Activated T-helper 1 cell treated with Interleukin-2 at 50 U/mL for 16 hours (primary cell): Measurements from ENCODE around the gene GPR85.
"Not testable (repeated sequence)": the region's sequence is repeated elsewhere in the genome, so short reads cannot be mapped to it uniquely, and the experiment has no call there.

Experiments used
- DNase-seq: peaks from one replicate; pipeline ENCODE4 v3.0.0-alpha.2; 2020; ENCODE audit warnings: low read depth

Gene GPR85

GRCh38 chr7:113086431-113086888 lies at the start of gene GPR85:
Gene GPR85, minus strand, starts transcription at chr7:113086827. Its CDS starts 2,106 bp downstream, at chr7:113084721.
- no peak for DNase-seq

DNA sequence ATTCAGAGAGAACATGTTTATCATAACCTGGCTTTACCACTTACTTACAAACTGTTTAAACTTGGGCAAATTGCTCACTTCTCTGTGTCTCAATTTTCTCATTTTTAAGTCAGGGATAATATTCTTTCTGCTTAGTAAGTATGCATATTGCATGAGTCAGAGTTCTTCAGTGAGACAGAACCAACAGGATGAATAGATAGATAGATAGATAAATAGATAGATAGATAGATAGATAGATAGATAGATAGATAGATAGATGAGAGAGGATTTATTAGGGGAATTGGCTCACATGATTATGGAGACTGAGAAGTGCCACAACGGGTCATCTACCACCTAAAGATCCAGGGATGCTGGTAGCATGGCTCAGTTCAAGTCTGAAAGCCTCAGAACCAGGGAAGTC lies 47.4 kb upstream of the GPR85 start:
- no peak for DNase-seq

DNA sequence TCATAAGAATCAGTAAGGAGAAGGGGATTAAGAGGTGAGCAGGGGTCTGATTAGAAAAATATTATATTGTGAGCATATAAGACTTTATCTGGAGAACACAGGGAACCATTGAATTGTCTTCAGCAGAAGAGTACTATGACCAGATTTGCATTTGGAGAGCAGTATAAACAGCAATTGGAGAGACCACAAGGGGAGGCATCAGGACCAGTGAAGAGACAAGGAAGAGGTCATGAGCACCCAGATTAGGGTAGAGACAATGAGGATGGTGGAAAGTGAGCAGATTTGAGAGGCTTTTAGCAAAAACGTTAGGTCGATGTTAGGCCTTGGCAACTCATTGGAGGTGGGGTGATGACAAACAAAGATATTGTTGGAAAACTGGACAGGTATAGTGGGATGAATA lies 44.7 kb upstream of the GPR85 start:
- DNase-seq, result no peak

DNA sequence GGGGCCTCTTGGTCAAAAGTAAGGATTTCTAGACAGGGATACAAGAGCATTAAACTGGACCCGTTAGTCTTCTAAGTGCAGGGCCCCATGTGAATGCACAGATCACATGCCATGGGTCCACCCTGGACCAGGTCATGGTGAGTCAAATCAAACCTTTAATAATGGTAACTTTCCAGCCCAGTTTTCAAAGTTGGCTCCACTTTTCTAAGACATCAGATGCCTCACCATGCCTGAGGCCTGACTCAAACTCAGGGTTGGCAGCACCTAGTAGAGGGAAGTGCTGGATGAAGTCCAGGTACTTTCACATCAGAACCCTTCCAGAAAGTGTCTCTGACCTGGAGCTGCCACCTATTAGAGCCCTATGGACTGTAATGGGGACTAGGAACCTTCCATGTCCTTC lies 41.4 kb upstream of the GPR85 start:
- DNase-seq, result no peak

GRCh38 chr7:113125728-113126127 lies 39.1 kb upstream of the GPR85 start:
- no peak for DNase-seq

GRCh38 chr7:113122744-113123143 lies 36.1 kb upstream of the GPR85 start:
- DNase-seq, result no peak

DNA sequence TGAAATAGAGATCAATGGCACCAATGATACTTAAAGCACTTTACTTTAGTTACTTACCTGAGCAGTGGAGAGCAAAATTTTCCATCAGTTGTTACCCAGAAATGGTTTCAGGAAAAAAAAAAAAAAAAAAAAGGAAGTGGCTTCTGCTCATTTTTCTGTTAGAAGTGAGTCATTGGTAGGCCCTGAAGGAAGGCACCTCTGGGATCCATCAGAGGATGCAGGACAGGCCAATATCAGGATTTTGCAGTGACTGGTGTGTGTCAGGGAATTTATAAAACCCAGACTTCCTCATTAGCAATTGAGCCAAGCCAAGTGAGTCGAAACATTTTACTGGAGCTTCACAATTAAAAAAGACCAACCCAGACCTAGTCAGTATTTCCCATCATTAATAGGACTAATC lies 34.0 kb upstream of the GPR85 start:
- no peak for DNase-seq

DNA sequence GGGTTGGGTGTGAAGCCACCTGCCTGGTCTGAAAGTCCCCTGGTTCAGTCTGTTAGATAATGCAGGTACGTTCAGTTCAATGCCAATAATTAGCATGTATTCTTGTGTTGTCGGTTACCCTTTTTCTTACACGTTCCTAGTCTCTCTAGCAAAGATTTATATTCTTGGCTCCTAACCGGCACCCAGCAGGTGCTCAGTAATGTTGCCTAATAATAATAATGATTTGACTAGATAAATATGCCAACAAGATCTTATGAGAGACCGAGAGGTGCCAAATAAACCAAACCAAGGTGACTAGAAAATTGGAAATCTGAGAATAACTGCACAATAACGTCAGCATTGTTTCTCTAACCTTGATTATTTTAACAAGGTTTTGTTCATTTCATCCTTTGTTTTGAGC lies 32.8 kb upstream of the GPR85 start:
- DNase-seq, result no peak

DNA sequence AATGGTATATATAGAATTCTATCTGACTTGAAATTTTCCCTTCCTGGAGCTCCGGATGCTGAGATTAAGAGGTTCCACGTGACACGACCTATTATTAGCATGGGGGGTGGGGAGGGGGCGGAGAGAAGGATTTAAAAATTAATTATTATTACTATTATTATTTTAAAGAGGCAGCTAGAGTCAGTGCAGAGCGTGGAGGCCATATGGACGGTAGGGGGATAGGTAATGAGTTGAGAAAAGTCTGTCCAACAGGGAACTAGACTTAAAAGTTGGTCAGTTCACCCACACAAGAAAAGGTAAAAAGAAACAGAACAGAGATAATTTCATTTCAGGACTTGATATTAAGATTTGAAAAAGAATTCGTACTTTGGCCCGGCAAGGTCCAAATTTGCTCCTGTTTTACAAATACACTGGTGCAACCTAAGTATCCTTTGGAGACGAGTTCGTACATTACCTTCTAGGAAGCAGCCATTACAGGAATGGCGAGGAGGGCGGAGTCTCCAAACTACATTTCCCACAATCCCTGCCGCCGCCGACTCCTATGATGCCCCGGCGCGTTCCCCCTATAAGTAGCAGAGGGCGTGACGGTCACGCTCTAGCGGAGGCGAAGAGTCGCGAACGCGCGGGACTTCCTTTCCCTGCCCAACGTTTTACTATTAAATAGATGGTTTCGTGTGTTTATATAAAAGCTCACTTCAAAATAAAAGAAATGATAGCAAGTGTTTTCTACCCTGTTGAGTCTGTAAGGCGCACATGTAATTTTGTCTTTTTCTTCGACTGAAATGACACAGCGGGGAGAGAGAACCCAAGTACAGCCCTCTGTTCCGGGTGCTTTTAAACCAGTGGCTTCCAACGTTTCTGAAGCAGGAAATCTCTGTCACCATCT lies 31.7 kb upstream of the GPR85 start, which contains the start of gene SMIM30:
Gene SMIM30 (minus strand): TSS at position 481 of the 886 bp plus-strand sequence. CDS start 976 bp downstream, outside the sequence.
- DNase-seq, result peak; percentile 77

- DNase-seq, result not testable (repeated sequence)
Observed at GRCh38 chr7:113117374-113117774, 30.7 kb upstream of the GPR85 start.

- DNase-seq, result no peak
Observed at GRCh38 chr7:113113912-113114311, 27.3 kb upstream of the GPR85 start.

- no peak for DNase-seq
Observed at GRCh38 chr7:113109718-113110117, 23.1 kb upstream of the GPR85 start.

DNA sequence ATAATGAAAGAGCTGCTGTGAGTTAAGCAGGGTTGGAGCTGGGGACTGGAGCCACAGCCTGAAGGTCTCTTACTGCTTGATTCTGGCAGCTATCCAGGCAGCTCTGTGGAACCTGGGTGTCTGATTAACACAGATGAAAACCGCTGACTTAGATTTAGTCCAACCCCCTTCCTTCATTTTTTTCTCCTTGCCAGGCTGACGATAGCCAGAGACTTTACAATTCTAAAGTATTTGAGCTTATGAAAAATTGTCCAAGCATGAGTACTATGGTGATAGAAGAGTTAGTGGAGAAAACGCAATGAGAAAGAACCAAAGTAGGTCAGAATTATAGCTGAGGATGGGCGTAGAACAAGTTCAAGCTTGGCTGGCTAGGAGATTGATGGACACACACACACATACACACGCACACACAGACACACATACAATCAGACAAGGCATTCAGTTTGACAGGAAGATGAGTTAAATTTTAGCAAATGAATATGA lies 13.5 kb upstream of the GPR85 start:
- no peak for DNase-seq

DNA sequence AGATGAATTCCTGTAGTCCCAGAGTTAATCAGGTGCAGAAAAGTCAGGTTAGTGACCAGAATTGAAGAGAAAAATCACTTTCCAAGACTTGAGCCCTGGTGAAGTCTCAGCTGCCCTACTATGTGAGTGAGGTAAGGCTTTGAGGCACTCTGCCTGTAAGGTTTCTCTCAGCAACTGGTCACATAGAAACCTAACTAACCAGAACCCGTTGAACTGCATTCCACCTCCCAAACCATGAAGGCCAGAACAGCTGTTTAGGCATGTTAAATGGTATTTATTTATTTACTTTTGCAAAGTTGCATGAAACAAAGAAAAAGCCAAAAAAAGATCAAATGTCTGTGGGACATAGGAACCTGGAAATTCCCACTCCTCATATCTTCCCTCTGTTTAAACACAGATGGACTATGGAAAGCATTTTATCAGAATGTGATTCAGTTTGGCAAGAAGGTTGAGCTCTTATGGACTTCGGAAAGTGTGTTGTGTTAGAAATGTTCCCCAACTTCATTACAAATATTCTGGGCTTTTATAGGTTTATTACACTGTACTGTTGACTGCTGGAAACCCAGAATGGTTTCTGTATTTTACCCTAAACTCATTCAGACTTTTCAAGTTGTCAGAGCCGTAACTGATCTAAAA lies 12.8 kb upstream of the GPR85 start:
- DNase-seq, result no peak

DNA sequence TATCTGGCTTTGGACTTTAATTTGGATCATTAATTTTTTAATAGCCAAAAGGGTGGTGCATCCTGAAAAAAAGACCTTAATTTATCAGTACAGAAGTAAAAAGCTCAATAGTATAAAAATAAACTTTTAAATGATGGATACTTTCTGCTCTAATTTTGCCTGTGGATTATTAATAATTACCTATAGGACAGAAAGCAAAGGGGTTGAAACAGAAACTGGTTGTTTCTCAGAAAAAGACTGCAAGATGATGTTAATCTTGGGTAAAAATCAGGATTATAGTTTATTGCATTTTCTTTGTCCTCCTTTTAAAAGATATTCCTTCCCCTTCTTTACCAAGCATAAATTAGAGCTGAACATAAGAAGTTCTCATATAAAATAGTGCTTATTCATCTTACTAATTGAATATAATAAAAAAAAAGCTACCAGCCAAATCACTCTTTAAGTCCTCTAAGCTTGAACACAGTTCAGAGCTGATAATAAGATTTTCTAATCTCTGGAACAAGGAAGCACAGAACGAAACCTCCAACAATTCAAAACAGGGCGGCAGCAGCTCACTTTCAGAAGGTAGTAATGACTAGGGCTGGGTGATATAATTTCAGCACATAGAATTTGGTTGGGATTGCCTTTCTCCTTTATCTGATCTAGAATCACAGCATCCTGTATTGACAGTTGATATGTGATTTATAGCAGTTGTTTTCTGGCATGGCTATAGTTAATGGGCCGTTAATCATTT lies 8.1 kb upstream of the GPR85 start:
- no peak for DNase-seq

GRCh38 chr7:113093561-113093960 lies 6.9 kb upstream of the GPR85 start:
- DNase-seq, result no peak

DNA sequence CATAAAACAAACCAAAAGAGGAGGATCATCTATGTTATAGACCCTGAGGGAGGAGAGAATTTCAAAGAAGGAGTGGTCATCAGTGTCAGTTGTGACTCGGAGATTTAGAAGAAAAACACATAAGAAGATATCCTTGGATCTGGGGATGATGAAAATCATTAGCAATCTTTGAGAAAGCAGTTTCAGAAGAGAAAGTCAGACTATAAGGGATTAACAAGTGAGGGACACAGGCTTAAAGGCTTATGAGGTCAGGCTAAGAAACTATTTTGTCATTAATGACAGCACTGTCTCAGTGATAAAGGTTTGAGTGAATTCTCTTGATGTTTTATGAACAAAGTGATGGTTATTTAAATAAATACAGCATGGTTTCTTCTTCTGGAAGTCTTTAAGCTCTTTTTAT lies 6.1 kb upstream of the GPR85 start:
- no peak for DNase-seq

- no peak for DNase-seq
Observed at GRCh38 chr7:113087071-113087998, 708 bp upstream of the GPR85 start.

GRCh38 chr7:113085781-113086390 lies 741 bp downstream of the GPR85 start:
- no peak for DNase-seq

GRCh38 chr7:113084496-113085172 lies 2.0 kb downstream of the GPR85 start:
- DNase-seq, result no peak
